Fibroblast of villous mesenchyme (primary cell): ENCODE results near the gene FANCC. TPM values are rescaled to one million over a fixed set of nuclear protein-coding genes. Genes with fewer than 3 reads are reported as not detected.

Experiments used
- DNase-seq: peaks from one replicate; pipeline ENCODE4 v3.0.0-alpha.2; 2010; ENCODE audit warnings: low read depth
- H3K4me3 ChIP-seq: 2 replicates; pipeline ENCODE4 v1.5.1; 2011; ENCODE audit warnings: low read depth, mild to moderate bottlenecking, low read length
- CTCF ChIP-seq: IDR thresholded peaks from 2 replicates; pipeline ENCODE4 v1.5.1; 2012; ENCODE audit warnings: low read depth, mild to moderate bottlenecking, low read length; ENCODE audit not compliant: insufficient read depth
- total RNA-seq: library from RNA; depleted of rRNA; stranded (reverse); fragments of >200 nt; gene quantifications from 2 replicates; pipeline ENCODE4 v1.2.3, GENCODE V29; 2012

Gene FANCC
- total RNA-seq: 3.9 and 7.8 TPM in 2 replicates

- no peak for TF ChIP-seq CTCF
- peak; percentile 91 for DNase-seq
Observed at GRCh38 chr9:95317119-95317892, at the start of gene FANCC. FANCC (minus strand) TSS chr9:95317709; CDS start chr9:95249291, 68,418 bp downstream.

GRCh38 chr9:95366731-95367325 lies 49.3 kb upstream of the FANCC start:
- H3K4me3 ChIP-seq: no peak overlapping the region
- TF ChIP-seq CTCF: no peak
- DNase-seq: no peak

More at GRCh38 chr9:95317119-95317892, at the start of gene FANCC:
- peak within 1 kb of the TSS; percentile 91 for H3K4me3 ChIP-seq

GRCh38 chr9:95365766-95366165 lies 48.3 kb upstream of the FANCC start:
- DNase-seq: no peak
- no peak for TF ChIP-seq CTCF
- no peak overlapping the region for H3K4me3 ChIP-seq

GRCh38 chr9:95363051-95363841 lies 45.7 kb upstream of the FANCC start:
- TF ChIP-seq CTCF: no peak
- no peak overlapping the region for H3K4me3 ChIP-seq
- peak; percentile 67 for DNase-seq

- no peak overlapping the region for H3K4me3 ChIP-seq
- DNase-seq: no peak
- TF ChIP-seq CTCF: no peak
Observed at GRCh38 chr9:95360866-95361265, 43.4 kb upstream of the FANCC start.

GRCh38 chr9:95357316-95357715 lies 39.8 kb upstream of the FANCC start:
- H3K4me3 ChIP-seq: no peak overlapping the region
- TF ChIP-seq CTCF: no peak
- no peak for DNase-seq
